Loucy (cell line): ENCODE measurements around the gene GPT2.

Source experiments
- H2AFZ ChIP-seq: fragments of 200-600 bp; sonication (generic); 2 replicates; pipeline ENCODE4 v1.6.0; 2016; ENCODE audit warnings: antibody characterized with exemption, mild to moderate bottlenecking, low read length, moderate library complexity
- H3F3A ChIP-seq: fragments of 200-600 bp; 2 replicates; pipeline ENCODE4 v1.6.0; 2016; ENCODE audit warnings: antibody characterized with exemption, low read depth, mild to moderate bottlenecking
- H3K27me3 ChIP-seq: fragments of 200-600 bp; sonication (generic); 2 replicates; pipeline ENCODE4 v1.6.1; 2014; ENCODE audit warnings: low read length, mild to moderate bottlenecking; ENCODE audit not compliant: insufficient read depth, poor library complexity, severe bottlenecking
- H3K36me3 ChIP-seq: fragments of 200-600 bp; sonication (generic); 2 replicates; pipeline ENCODE4 v1.6.1; 2016; ENCODE audit warnings: low read length; ENCODE audit not compliant: insufficient read depth
- H3K4me1 ChIP-seq: fragments of 200-600 bp; sonication (generic); 2 replicates; pipeline ENCODE4 v1.5.1; 2014; ENCODE audit warnings: low read length, mild to moderate bottlenecking; ENCODE audit not compliant: insufficient read depth, poor library complexity, severe bottlenecking
- H3K4me2 ChIP-seq: fragments of 200-600 bp; sonication (generic); 2 replicates; pipeline ENCODE4 v1.6.0; 2014; ENCODE audit warnings: antibody characterized with exemption, low read length, low read depth, mild to moderate bottlenecking; ENCODE audit not compliant: poor library complexity, severe bottlenecking
- H3K4me3 ChIP-seq: fragments of 200-600 bp; sonication (generic); 2 replicates; pipeline ENCODE4 v1.5.1; 2014; ENCODE audit warnings: low read length, mild to moderate bottlenecking, mixed read lengths; ENCODE audit not compliant: poor library complexity, severe bottlenecking
- H3K79me2 ChIP-seq: fragments of 200-600 bp; sonication (generic); 2 replicates; pipeline ENCODE4 v1.6.1; 2014; ENCODE audit warnings: low read length; ENCODE audit not compliant: insufficient read depth
- H3K9ac ChIP-seq: fragments of 200-600 bp; sonication (generic); 2 replicates; pipeline ENCODE4 v1.6.0; 2014; ENCODE audit warnings: mild to moderate bottlenecking, low read depth, low read length, moderate library complexity; ENCODE audit not compliant: poor library complexity, severe bottlenecking
- H3K9me2 ChIP-seq: fragments of 200-600 bp; sonication (generic); replicated peaks from 2 replicates; pipeline ENCODE4 v1.6.1; 2016; ENCODE audit warnings: low read depth, low read length, mixed read lengths
- H3K9me3 ChIP-seq: fragments of 200-600 bp; sonication (generic); 2 replicates; pipeline ENCODE4 v1.6.1; 2014; ENCODE audit warnings: mild to moderate bottlenecking, antibody characterized with exemption, low read length, low read depth; ENCODE audit not compliant: insufficient read depth
- H4K20me1 ChIP-seq: fragments of 200-600 bp; sonication (generic); 2 replicates; pipeline ENCODE4 v1.6.0; 2014; ENCODE audit warnings: antibody characterized with exemption, low read length, mild to moderate bottlenecking; ENCODE audit not compliant: insufficient read depth, poor library complexity, severe bottlenecking
- EZH2phosphoT487 ChIP-seq: fragments of 200-600 bp; IDR thresholded peaks from 2 replicates; pipeline ENCODE4 v1.6.1; 2018; ENCODE audit warnings: antibody characterized with exemption, mild to moderate bottlenecking, moderate library complexity, borderline replicate concordance
- TF ChIP-seq, protein P1 (sequence below): fragments of 200-600 bp; sonication (generic); conservative IDR thresholded peaks from 2 replicates; pipeline ENCODE4 v1.5.1; 2014; ENCODE audit warnings: mild to moderate bottlenecking, antibody characterized with exemption, low read length

The GPT2 gene

DNA sequence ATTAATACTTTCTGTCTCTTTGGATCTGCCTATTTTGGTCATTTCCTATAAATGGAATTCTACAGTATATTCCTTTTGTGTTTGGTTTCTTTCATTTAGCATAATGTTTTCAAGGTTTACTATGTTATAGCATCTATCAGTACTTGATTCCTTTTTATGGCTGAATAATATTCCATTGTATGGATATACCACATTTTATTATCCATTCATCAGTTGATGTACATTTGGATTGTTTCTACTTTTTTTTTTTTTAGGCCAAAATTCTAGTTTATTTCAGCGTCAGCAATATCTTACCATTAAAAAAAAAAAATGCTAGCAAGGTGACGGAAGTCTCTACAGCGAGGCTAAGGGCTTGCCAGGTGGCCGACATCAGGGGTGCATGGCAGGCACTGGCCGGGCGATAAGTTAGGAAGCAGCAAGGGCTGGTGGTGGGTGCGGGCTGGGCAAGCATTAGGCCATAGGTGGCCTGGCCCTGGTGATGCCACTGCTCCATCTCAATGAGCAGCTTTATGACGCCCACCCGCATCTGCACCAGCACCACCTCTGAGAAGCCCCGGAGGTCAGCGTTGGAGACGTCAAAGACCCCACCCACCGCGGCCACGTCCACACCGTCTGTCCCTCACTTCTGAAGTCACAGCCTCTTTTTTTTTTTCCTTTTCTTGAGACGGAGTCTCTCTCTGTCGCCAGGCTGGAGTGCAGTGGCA, 41.8 kb upstream of the GPT2 start:
- Histone ChIP-seq H3K9ac (no peak overlapping the region), H2AFZ (no peak overlapping the region), H3K79me2 (no peaks in the 10 kb centered on the region), H3K4me3 (no peak overlapping the region), H3K9me3 (peaks cover 6% of the 10 kb centered on the region; the same call in 1 of the 2 replicates), H4K20me1 (no peaks in the 10 kb centered on the region), H3K4me2 (no peak overlapping the region), H3K9me2 (no peaks in the 10 kb centered on the region), H3F3A (no peaks in the 10 kb centered on the region), H3K27me3 (no peaks in the 10 kb centered on the region), H3K4me1 (no peaks in the 10 kb centered on the region), H3K36me3 (no peaks in the 10 kb centered on the region)
- TF ChIP-seq EZH2phosphoT487, result no peak
- TF ChIP-seq, protein P1, sequence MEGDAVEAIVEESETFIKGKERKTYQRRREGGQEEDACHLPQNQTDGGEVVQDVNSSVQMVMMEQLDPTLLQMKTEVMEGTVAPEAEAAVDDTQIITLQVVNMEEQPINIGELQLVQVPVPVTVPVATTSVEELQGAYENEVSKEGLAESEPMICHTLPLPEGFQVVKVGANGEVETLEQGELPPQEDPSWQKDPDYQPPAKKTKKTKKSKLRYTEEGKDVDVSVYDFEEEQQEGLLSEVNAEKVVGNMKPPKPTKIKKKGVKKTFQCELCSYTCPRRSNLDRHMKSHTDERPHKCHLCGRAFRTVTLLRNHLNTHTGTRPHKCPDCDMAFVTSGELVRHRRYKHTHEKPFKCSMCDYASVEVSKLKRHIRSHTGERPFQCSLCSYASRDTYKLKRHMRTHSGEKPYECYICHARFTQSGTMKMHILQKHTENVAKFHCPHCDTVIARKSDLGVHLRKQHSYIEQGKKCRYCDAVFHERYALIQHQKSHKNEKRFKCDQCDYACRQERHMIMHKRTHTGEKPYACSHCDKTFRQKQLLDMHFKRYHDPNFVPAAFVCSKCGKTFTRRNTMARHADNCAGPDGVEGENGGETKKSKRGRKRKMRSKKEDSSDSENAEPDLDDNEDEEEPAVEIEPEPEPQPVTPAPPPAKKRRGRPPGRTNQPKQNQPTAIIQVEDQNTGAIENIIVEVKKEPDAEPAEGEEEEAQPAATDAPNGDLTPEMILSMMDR, result no peak

DNA sequence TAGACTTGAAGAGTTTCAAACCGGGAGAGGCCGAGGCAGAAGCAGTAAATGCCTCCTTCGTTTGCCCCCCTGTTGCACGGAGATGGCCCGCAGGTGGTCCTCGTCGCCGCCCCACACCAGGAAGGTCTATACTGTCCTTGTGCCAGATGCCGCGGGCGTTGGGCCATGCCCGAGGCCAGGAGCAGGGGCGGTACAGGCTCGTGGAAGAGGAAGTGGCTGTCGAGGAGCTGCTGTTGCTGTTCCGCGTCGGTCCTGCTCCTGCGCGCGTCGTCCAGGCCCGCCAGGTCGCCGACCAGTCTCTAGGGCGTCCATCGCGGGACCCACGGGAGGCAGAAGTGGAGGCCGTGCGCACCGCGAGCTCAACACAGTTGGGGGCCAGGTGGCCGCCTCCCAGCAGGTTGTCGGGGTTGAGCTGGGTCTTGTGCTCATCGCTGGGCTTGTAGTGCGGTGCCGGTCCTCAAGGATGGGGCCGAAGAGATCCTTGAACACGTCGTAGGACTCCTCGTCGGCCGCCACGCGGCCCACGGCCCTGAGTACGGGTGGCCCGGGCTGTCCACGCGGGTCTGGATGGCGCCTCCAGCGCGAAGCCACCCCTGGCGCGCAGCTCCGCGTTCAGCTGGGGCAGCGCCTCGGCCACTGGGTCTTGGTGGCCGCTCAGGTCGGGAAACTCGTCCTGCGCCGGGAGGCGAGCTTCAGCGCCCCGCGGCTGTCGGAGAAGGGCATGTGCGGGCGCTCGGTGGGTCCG, 40.1 kb upstream of the GPT2 start:
- no peak for TF ChIP-seq EZH2phosphoT487
- TF ChIP-seq, protein P1, result no peak
- Histone ChIP-seq H2AFZ (no peak overlapping the region), H3F3A (no peaks in the 10 kb centered on the region), H3K27me3 (no peaks in the 10 kb centered on the region), H3K4me1 (no peaks in the 10 kb centered on the region), H3K36me3 (no peaks in the 10 kb centered on the region), H3K4me2 (no peak overlapping the region), H3K9me2 (no peaks in the 10 kb centered on the region), H3K4me3 (no peak overlapping the region), H3K9me3 (peaks cover 6% of the 10 kb centered on the region; the same call in 1 of the 2 replicates), H3K79me2 (no peaks in the 10 kb centered on the region), H3K9ac (no peak overlapping the region), H4K20me1 (no peaks in the 10 kb centered on the region)

DNA sequence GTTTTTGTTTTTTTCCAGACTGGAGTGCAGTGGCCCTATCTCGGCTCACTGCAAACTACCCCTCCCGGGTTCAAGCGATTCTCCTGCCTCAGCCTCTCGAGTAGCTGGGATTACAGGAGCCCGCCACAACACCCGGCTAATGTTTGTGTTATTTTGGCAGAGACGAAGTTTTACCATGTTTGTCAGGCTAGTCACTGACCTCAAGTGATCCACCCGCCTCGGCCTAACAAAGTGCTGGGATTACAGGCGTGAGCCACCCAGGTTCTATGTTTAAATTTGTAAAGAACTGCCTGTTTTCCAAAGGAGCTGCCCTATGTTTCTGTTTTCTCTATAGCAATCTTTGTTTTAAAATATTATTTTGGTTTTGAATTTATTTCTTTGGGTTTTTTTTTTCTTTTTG, 39.4 kb upstream of the GPT2 start:
- H2AFZ ChIP-seq, result no peak overlapping the region
- H3K79me2 ChIP-seq, result no peaks in the 10 kb centered on the region
- no peaks in the 10 kb centered on the region for H3K36me3 ChIP-seq
- H3K4me3 ChIP-seq, result no peak overlapping the region
- no peak overlapping the region for H3K9ac ChIP-seq
- H3F3A ChIP-seq, result no peaks in the 10 kb centered on the region
- H3K9me2 ChIP-seq, result no peaks in the 10 kb centered on the region
- H3K4me1 ChIP-seq, result no peaks in the 10 kb centered on the region
- no peak for TF ChIP-seq EZH2phosphoT487
- TF ChIP-seq, protein P1, result no peak
- no peak overlapping the region for H3K4me2 ChIP-seq
- H4K20me1 ChIP-seq, result no peaks in the 10 kb centered on the region
- H3K9me3 ChIP-seq, result peaks cover 6% of the 10 kb centered on the region; the same call in 1 of the 2 replicates
- H3K27me3 ChIP-seq, result no peaks in the 10 kb centered on the region
